ENCODE data around the gene GCG.

DNA sequence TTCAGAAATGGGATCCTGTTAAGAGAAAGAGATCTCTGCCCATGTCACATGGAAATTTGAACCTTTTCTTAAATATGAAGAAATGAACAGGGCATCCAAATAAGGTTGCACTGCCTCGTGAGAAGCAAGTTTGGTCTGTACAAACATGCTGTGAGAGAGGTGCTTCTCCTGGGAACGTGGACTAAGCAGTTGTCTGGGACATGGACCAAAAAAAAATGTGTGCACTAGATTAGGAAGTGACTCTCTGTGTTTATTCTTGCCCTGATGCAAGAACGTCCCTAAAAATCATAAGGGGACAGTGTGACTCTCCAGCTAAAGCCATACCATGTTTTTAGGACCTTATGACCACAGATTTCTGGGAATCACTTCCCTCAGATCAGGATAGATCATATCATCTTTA, 23.7 kb upstream of the GCG start:
- TF ChIP-seq POLR2A (IDR thresholded peaks at IDR 0.05): no peak
- TF ChIP-seq, protein P1, sequence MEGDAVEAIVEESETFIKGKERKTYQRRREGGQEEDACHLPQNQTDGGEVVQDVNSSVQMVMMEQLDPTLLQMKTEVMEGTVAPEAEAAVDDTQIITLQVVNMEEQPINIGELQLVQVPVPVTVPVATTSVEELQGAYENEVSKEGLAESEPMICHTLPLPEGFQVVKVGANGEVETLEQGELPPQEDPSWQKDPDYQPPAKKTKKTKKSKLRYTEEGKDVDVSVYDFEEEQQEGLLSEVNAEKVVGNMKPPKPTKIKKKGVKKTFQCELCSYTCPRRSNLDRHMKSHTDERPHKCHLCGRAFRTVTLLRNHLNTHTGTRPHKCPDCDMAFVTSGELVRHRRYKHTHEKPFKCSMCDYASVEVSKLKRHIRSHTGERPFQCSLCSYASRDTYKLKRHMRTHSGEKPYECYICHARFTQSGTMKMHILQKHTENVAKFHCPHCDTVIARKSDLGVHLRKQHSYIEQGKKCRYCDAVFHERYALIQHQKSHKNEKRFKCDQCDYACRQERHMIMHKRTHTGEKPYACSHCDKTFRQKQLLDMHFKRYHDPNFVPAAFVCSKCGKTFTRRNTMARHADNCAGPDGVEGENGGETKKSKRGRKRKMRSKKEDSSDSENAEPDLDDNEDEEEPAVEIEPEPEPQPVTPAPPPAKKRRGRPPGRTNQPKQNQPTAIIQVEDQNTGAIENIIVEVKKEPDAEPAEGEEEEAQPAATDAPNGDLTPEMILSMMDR (IDR thresholded peaks at IDR 0.05): no peak
